ENCODE results near the gene LOC101059915.
"Not testable (repeated sequence)": the region's sequence is repeated elsewhere in the genome, so short reads cannot be mapped to it uniquely, and the experiment has no call there.

DNA sequence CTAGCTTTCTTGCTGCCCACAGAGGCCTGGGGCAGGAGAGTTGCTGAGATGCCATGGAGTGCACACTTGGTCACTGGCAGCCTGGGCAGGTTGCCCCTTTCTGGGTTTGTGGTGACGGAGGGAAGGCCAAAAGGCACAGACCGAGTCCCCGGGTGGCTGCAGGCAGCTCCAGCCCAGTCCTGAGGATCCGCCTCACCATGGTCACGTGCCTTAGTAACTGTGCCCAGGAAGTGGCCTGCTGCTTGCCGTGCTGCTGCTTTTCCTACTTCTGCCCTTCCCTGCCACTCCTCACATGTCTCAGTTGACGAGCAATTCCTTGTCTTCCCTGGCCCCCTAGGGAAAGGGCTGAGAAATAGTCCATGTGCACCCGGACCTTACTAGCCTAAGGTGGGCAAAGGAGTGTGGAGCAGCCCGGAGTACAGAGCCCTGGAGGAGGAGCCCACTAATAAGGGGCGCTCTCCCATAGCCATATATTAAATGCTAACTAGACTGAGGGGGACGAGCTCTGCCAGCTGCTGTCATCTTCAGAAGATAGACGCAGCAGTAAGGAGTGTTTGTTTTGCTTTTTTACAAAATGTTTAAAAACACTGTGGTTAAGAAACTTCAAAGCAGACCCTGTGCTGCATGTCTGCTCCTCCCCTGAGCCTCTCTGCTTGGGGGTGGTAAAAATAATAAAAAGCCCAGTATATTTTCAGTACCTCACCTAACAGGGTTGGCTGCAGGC lies 31.1 kb downstream of the LOC101059915 start:
- not testable (repeated sequence) for TF ChIP-seq YY1 (IDR thresholded peaks at IDR 0.05; ENCODE audit: insufficient read depth, insufficient read length); ZNF274 (IDR thresholded peaks at IDR 0.05; ENCODE audit: low read depth, low read length)

Measured in NT2/D1 (cell line).